OCI-LY1 (cell line): ENCODE measurements around the gene KRTAP4-1.

ENCODE experiments used
- EZH2 ChIP-seq: fragments of 200-600 bp; sonication (generic), shearing (Covaris generic); IDR thresholded peaks from 2 replicates; pipeline ENCODE4 v1.8.0; 2017; ENCODE audit warnings: borderline replicate concordance, mixed run types, mild to moderate bottlenecking, antibody characterized with exemption, low read length, moderate library complexity, mixed read lengths
- TF ChIP-seq, protein P1 (sequence below): fragments of 200-600 bp; sonication (generic), shearing (Covaris generic); IDR thresholded peaks from 2 replicates; pipeline ENCODE4 v1.5.1; 2017; ENCODE audit warnings: mild to moderate bottlenecking, antibody characterized with exemption, low read length, moderate library complexity, mixed read lengths

DNA sequence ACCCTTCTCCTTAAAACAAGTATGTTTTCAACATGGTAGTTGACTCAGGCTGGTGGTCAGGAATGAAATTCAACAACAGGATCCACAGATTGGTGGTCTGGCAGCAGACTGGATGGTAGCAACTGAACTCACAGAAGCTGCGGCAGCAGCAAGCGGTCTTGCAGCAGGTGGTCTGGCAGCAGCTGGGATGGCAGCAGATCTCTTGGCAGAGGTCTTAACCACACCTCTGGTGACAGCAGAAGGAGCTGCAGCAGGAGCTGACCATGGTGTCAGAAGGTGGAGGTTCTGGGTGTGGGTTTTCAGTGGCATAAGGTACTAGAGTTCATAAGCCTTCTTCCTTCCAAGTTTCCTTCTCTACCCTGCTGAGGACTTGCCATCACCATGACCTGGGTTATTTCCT is 2.2 kb upstream of the KRTAP4-1 start:
- TF ChIP-seq, protein P1, sequence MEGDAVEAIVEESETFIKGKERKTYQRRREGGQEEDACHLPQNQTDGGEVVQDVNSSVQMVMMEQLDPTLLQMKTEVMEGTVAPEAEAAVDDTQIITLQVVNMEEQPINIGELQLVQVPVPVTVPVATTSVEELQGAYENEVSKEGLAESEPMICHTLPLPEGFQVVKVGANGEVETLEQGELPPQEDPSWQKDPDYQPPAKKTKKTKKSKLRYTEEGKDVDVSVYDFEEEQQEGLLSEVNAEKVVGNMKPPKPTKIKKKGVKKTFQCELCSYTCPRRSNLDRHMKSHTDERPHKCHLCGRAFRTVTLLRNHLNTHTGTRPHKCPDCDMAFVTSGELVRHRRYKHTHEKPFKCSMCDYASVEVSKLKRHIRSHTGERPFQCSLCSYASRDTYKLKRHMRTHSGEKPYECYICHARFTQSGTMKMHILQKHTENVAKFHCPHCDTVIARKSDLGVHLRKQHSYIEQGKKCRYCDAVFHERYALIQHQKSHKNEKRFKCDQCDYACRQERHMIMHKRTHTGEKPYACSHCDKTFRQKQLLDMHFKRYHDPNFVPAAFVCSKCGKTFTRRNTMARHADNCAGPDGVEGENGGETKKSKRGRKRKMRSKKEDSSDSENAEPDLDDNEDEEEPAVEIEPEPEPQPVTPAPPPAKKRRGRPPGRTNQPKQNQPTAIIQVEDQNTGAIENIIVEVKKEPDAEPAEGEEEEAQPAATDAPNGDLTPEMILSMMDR: no peak
- no peak for TF ChIP-seq EZH2
